Testis (tissue), 5 donors: ENCODE data around the gene CNOT10. TPM values are rescaled to one million over a fixed set of nuclear protein-coding genes. Genes with fewer than 3 reads are reported as not detected.
A peak's percentile ranks its signal among the peaks of the same experiment; 100 is the strongest.

Experiments used
- DNase-seq: peaks from one replicate; pipeline ENCODE4 v3.0.0-alpha.2; 2019
- H3K27ac ChIP-seq, 2 donors: fragments of 200-600 bp; sonication (generic); one replicate each; pipeline ENCODE4 v1.5.1; 2019
- H3K27me3 ChIP-seq: fragments of 200-600 bp; sonication (generic); one replicate; pipeline ENCODE4 v1.5.1; 2019
- H3K36me3 ChIP-seq: fragments of 200-600 bp; sonication (generic); one replicate; pipeline ENCODE4 v1.5.1; 2017; ENCODE audit warnings: low read depth; ENCODE audit errors: missing control alignments
- H3K4me1 ChIP-seq: fragments of 200-600 bp; sonication (generic); one replicate; pipeline ENCODE4 v1.5.1; 2019
- H3K4me3 ChIP-seq, 2 donors: fragments of 200-600 bp; sonication (generic); one replicate each; pipeline ENCODE4 v1.5.1; 2017 to 2019
- H3K9me3 ChIP-seq: fragments of 200-600 bp; sonication (generic); one replicate; pipeline ENCODE4 v1.5.1; 2017
- CTCF ChIP-seq, 3 experiments: fragments of 450-650 bp in 2 of 3; fragments of 200-600 bp in 1 of 3; sonication (generic) in 1 of 3; IDR thresholded peaks; one replicate each; pipeline ENCODE4 v1.5.1; 2016 to 2019; ENCODE audit warnings: antibody characterized with exemption in 3 of 3, mild to moderate bottlenecking in 2 of 3, moderate library complexity in 1 of 3
- POLR2A ChIP-seq: fragments of 450-650 bp; IDR thresholded peaks from one replicate; pipeline ENCODE4 v1.6.1; 2017; ENCODE audit warnings: antibody characterized with exemption, mild to moderate bottlenecking, moderate library complexity
- WGBS, 2 donors: methylation state at CpG; one replicate each; pipeline ENCODE4 v1.1.5; 2018; 5-methylcytosine and 5-hydroxymethylcytosine counted together
- intact Hi-C: fragments of 100-400 bp; cut with DNase I; formaldehyde crosslinking; loops from one replicate; pipeline ENCODE4 v1.15.1; 2023; ENCODE audit warnings: low total_unique reads
- long read RNA-seq, 2 donors: transcript quantifications; one replicate each; lab custom pipeline, GENCODE V29; 2026
- polyA plus RNA-seq: library from polyadenylated mRNA; stranded (reverse); fragments of 350-450 nt; fragmentation: Illumina TruSeq; extraction: RNeasy Lipid Tissue Mini Kit (QIAGEN cat#74804); gene quantifications from one replicate; pipeline ENCODE4 v1.2.3, GENCODE V29; 2014; ENCODE audit warnings: low read depth, low replicate concordance; ENCODE audit not compliant: insufficient read depth
- total RNA-seq, 2 donors: library from RNA; depleted of rRNA; stranded (reverse); fragments of >200 nt; gene quantifications; one replicate each; pipeline ENCODE4 v1.2.3, GENCODE V29; 2016

Gene CNOT10
- total RNA-seq, result 10 to 100 TPM; 56.4 to 65.2 TPM
- polyA plus RNA-seq, result 100 TPM
- long read RNA-seq, donor 1, partial matches to known transcripts, result 0 of 5 reads
- long read RNA-seq, donor 1, other reads (novel, unspliced or antisense), result 0 of 5 reads
- long read RNA-seq, donor 2, partial matches to known transcripts, result 0 of 9 reads
- long read RNA-seq, donor 2, other reads (novel, unspliced or antisense), result 0 of 9 reads

DNA sequence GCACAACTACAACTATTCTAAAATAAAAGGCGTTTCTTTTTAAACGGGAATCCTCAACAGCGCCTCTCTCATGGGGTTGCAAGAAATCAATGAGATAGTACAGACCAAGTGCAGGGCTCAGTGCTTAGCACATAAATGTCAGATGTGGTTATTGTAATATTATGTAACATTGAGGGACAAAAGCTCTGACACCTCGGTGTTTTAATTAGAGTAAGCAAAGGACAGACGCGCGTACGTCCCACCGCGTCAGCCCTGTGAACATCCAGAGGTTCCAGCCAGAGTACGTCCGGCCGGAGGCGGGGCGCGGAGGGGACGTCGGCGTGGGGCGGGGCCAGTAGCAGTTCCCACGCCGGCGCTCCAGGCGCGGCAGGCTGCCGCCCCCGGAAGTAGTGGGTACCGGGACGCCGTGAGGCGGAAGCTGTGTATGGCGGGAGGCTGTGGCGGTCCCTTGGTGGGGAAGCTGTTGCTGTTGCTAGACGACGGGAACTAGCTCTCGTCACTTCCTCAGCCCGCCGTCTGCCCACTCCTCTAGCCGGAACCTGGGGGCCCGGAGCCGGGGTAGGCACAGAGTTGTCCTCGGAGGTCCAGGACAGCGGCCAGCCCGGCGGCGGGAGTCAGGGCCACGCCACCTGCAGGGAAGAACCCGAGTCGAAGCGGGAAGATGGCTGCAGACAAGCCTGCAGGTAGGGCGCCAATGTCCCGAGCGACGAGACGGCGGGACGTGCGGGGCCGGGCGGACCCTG lies at the start of gene CNOT10:
CNOT10 (plus strand) TSS at position 389 of the 743 bp plus-strand sequence; CDS start at position 662, 273 bp downstream.
- peak; percentile 97 for DNase-seq
- H3K4me3 ChIP-seq, result peak within 1 kb of the TSS; percentile 77 to 92
- peak within 1 kb of the TSS; percentile 76 to 83 for H3K27ac ChIP-seq
- 0 to 1% methylated on average over 22 to 60 of the region's 60 CpGs for WGBS, 2 donors
- intact Hi-C loops, result no loop called here
- H3K36me3 ChIP-seq, result no peaks in the 10 kb centered on the region
- TF ChIP-seq POLR2A (no peak), CTCF (IDR thresholded peaks at IDR 0.05) (peak in 1 of 3 experiments; percentile 32)
- no peaks in the 10 kb centered on the region for H3K27me3 ChIP-seq
- no peaks in the 10 kb centered on the region for H3K9me3 ChIP-seq
- H3K4me1 ChIP-seq, result peaks cover 14% of the 10 kb centered on the region

DNA sequence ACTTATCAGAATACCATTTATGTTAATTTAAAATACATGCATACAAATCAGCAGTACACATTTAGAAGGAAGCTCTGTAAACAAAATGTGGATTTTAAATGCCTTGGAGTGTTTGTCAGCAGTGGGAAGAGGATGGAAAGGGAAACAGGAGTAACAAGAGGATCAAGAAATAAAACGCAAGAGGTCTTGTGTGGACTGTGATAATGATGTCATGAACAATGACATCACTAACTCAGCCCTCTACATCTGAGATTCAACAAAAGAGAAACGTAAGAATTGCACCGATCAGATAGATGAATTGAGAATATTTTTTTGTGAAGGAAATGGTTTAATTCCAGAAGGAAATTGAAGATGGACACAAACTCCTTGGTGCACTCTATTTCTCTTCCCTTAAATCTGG lies 44.0 kb upstream of the CNOT10 start:
- Histone ChIP-seq H3K4me1 (no peaks in the 10 kb centered on the region), H3K36me3 (no peaks in the 10 kb centered on the region), H3K27me3 (no peaks in the 10 kb centered on the region), H3K4me3 (no peak overlapping the region), H3K9me3 (no peaks in the 10 kb centered on the region), H3K27ac (no peak overlapping the region)
- TF ChIP-seq CTCF (IDR thresholded peaks at IDR 0.05) (no peak), POLR2A (no peak)
- DNase-seq, result no peak
- WGBS, 2 donors, result 76 to 81% methylated on average over 3 of the region's 3 CpGs
- intact Hi-C loops, result no loop called here

- intact Hi-C loops, result no loop called here
- Histone ChIP-seq H3K4me3 (no peak overlapping the region), H3K36me3 (no peaks in the 10 kb centered on the region), H3K4me1 (no peaks in the 10 kb centered on the region), H3K9me3 (no peaks in the 10 kb centered on the region), H3K27ac (no peak overlapping the region), H3K27me3 (no peaks in the 10 kb centered on the region)
- 53 to 65% methylated on average over 1 to 4 of the region's 4 CpGs for WGBS, 2 donors
- DNase-seq, result no peak
- no peak for TF ChIP-seq POLR2A
- no peak for TF ChIP-seq CTCF (IDR thresholded peaks at IDR 0.05)
These were observed 43.6 kb upstream of the CNOT10 start for GRCh38 chr3:32641356-32641755.

DNA sequence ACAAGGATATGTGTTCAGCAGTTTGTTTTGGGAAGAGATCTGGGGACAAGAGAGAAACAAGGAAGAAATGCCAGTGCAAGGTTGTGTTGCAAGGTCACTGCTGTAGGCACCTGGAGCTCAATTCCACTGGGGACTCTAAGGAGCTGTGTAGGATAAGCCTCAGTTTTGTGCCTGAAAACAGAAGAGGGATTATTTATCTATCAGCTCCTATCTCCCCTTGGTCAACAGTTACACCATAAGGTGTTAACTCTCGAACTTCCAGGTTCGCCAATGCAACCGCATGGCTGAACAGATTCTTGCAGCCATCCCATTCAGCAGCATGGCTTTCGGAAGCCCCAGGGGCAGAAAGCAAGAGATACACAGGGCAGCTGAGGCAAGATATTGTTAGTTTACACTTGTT lies 41.6 kb upstream of the CNOT10 start:
- H3K4me3 ChIP-seq, result no peak overlapping the region
- WGBS, 2 donors, result 79 to 85% methylated on average over 4 of the region's 4 CpGs
- H3K27ac ChIP-seq, result no peak overlapping the region
- no peaks in the 10 kb centered on the region for H3K9me3 ChIP-seq
- no peaks in the 10 kb centered on the region for H3K4me1 ChIP-seq
- no peak for TF ChIP-seq POLR2A
- TF ChIP-seq CTCF (IDR thresholded peaks at IDR 0.05), result no peak
- no peaks in the 10 kb centered on the region for H3K36me3 ChIP-seq
- no peaks in the 10 kb centered on the region for H3K27me3 ChIP-seq
- intact Hi-C loops, result no loop called here
- DNase-seq, result no peak
